ENCODE measurements around the gene COL8A2.

DNA sequence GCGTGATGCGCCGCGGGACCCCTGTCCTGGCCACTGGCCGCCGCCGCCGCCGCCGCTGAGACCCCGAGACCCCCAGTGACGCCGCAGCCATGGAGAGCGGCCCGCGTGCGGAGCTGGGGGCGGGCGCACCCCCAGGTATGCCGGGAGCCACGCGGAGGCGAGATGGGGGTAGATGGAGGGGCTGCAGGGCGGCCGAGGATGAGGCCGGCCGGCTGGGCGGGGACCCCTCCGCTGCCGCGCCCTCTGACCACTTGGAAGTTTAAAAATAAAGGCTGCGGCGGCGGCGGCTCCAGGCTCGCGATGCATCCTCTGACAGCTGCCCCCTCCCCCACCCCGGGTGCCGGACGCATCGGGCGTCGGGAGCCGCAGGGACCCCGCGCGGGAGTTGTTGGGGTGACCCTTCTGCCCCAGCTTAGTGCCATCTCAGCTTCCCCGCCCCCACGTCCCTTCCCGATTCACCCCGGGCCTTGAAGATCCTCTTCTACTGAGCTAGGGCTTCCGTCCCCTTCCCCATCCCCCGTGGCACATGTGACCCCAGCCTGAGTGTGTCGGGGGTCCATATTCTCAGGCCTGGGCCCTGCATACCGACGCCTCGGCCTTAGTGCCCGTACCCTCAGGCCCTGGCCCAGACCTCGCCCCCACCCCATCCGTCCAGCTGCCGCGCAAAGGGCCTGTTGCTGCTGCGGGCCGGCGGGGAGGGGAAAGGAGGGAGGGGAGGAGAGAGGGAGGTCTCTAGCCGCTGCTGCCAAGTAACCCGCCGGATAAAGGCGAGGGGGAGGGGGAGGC, 31.5 kb upstream of the COL8A2 start:
- TF ChIP-seq EZH2phosphoT487 (IDR thresholded peaks at IDR 0.05; ENCODE audit: insufficient read depth, low read depth): no peak
- no peak for TF ChIP-seq EZH2 (IDR thresholded peaks at IDR 0.05; ENCODE audit: insufficient read depth, poor library complexity, severe bottlenecking)
